Hematopoietic multipotent progenitor cell treated with erythropoietin and hydrocortisone succinate and interleukin-3 and kit ligand, for 8 days (in vitro differentiated cells): Measurements from ENCODE around the gene TBC1D24.

Source experiments
- DNase-seq: peaks from one replicate; pipeline ENCODE4 v3.0.0-alpha.2; 2015

TBC1D24 gene

GRCh38 chr16:2450975-2451381 lies 23.9 kb upstream of the TBC1D24 start:
- no peak for DNase-seq

- DNase-seq, result no peak
These were observed 23.0 kb upstream of the TBC1D24 start for GRCh38 chr16:2451851-2452320.

- DNase-seq, result no peak
These were observed 22.3 kb upstream of the TBC1D24 start for GRCh38 chr16:2452650-2453049.

GRCh38 chr16:2455081-2455845 lies 19.7 kb upstream of the TBC1D24 start:
- DNase-seq, result no peak

- DNase-seq, result no peak
These were observed 18.3 kb upstream of the TBC1D24 start for GRCh38 chr16:2456551-2457153.

GRCh38 chr16:2457267-2457666 lies 17.7 kb upstream of the TBC1D24 start:
- no peak for DNase-seq

GRCh38 chr16:2457946-2458345 lies 17.0 kb upstream of the TBC1D24 start:
- no peak for DNase-seq

- DNase-seq, result no peak
These were observed 15.9 kb upstream of the TBC1D24 start for GRCh38 chr16:2458887-2459646.

- peak; percentile 97 for DNase-seq
These were observed 15.1 kb upstream of the TBC1D24 start, which contains the start of gene TEDC2 for GRCh38 chr16:2459647-2460390. TSS of gene TEDC2 (plus strand) at chr16:2460109. CDS start at chr16:2460145, 36 bp downstream.

GRCh38 chr16:2460391-2460713 lies 14.6 kb upstream of the TBC1D24 start:
- DNase-seq, result no peak

GRCh38 chr16:2460916-2461315 lies 14.0 kb upstream of the TBC1D24 start:
- DNase-seq, result no peak

GRCh38 chr16:2462031-2462866 lies 12.7 kb upstream of the TBC1D24 start:
- DNase-seq, result no peak

- DNase-seq, result no peak
These were observed 10.6 kb upstream of the TBC1D24 start for GRCh38 chr16:2464333-2464732.

GRCh38 chr16:2465653-2466415 lies 9.1 kb upstream of the TBC1D24 start:
- peak; percentile 51 for DNase-seq

- no peak for DNase-seq
These were observed 8.0 kb upstream of the TBC1D24 start for GRCh38 chr16:2466667-2467527.

GRCh38 chr16:2467528-2468232 lies 7.2 kb upstream of the TBC1D24 start:
- DNase-seq, result peak; percentile 83

- DNase-seq, result peak; percentile 35
These were observed 6.6 kb upstream of the TBC1D24 start for GRCh38 chr16:2468233-2468724.

GRCh38 chr16:2468725-2469398 lies 6.1 kb upstream of the TBC1D24 start:
- no peak for DNase-seq
